IMR-90 (cell line): ENCODE data around the gene GEMIN2. TPM values are rescaled to one million over a fixed set of nuclear protein-coding genes. Genes with fewer than 3 reads are reported as not detected.
"Not testable (repeated sequence)": the region's sequence is repeated elsewhere in the genome, so short reads cannot be mapped to it uniquely, and the experiment has no call there.

Experiments
- ATAC-seq: fragments of 200-7000 bp; cut with Tn5 transposase; 2 replicates; pipeline ENCODE4 v1.9.1; 2020; ENCODE audit warnings: low read depth, mild to moderate bottlenecking, moderate library complexity
- BruUV-seq: library from RNA; stranded (reverse); fragments of 400-500 nt; replicated peaks from 2 replicates; lab custom pipeline; 2021; lab: Mats Ljungman, UMichigan
- CTCF ChIA-PET: fragments of 300-600 bp; formaldehyde crosslinking; extraction: SDS; loops from one replicate; lab custom pipeline; 2021; ENCODE audit warnings: antibody characterized with exemption; lab: Yijun Ruan, JAX
- POLR2A ChIA-PET: fragments of 300-600 bp; sonication (Branson Sonifier 250); formaldehyde crosslinking; loops from one replicate; lab custom pipeline; 2022; ENCODE audit warnings: antibody characterized with exemption; ENCODE audit not compliant: unreplicated experiment; lab: Charles Lee
- DNase-seq: peaks from one replicate; pipeline ENCODE4 v3.0.0; 2013
- H2AFZ ChIP-seq: replicated peaks from 2 replicates; pipeline ENCODE3; 2013; ENCODE audit warnings: low read length, mild to moderate bottlenecking; ENCODE audit not compliant: poor library complexity
- H2AK5ac ChIP-seq: 2 replicates; pipeline ENCODE4 v1.6.1; 2013; ENCODE audit warnings: low read depth, low read length, inconsistent platforms
- H2AK9ac ChIP-seq: replicated peaks from 2 replicates; pipeline ENCODE3; 2013; ENCODE audit warnings: mild to moderate bottlenecking, low read depth, low read length, moderate library complexity; ENCODE audit not compliant: poor library complexity
- H2BK120ac ChIP-seq: 2 replicates; pipeline ENCODE4 v1.6.1; 2013; ENCODE audit warnings: low read depth, low read length, inconsistent platforms
- H2BK15ac ChIP-seq: 3 replicates; pipeline ENCODE4 v1.6.1; 2013; ENCODE audit warnings: low read depth, low read length, inconsistent platforms
- H2BK20ac ChIP-seq: 2 replicates; pipeline ENCODE4 v1.6.1; 2013; ENCODE audit warnings: low read depth, mild to moderate bottlenecking, inconsistent platforms, low read length, moderate library complexity
- H2BK5ac ChIP-seq: 2 replicates; pipeline ENCODE4 v1.6.1; 2013; ENCODE audit warnings: mild to moderate bottlenecking, low read depth, low read length, inconsistent platforms; ENCODE audit not compliant: poor library complexity, severe bottlenecking
- H3K14ac ChIP-seq: replicated peaks from 2 replicates; pipeline ENCODE4 v1.6.1; 2013; ENCODE audit warnings: low read depth, low read length, inconsistent platforms
- H3K18ac ChIP-seq: 2 replicates; pipeline ENCODE4 v1.6.1; 2013; ENCODE audit warnings: low read depth, low read length, control low read depth
- H3K23ac ChIP-seq: 2 replicates; pipeline ENCODE4 v1.6.1; 2013; ENCODE audit warnings: low read depth, low read length, inconsistent platforms
- H3K27ac ChIP-seq: 2 replicates; pipeline ENCODE4 v1.5.1; 2013; ENCODE audit warnings: mild to moderate bottlenecking, control low read depth, low read length; ENCODE audit not compliant: insufficient read depth
- H3K27me3 ChIP-seq: 2 replicates; pipeline ENCODE4 v1.6.1; 2013; ENCODE audit warnings: low read length; ENCODE audit not compliant: control insufficient read depth, insufficient read depth
- H3K36me3 ChIP-seq: 2 replicates; pipeline ENCODE4 v1.6.1; 2013; ENCODE audit warnings: low read length, mixed read lengths; ENCODE audit not compliant: control insufficient read depth, insufficient read depth
- H3K4ac ChIP-seq: 2 replicates; pipeline ENCODE4 v1.6.1; 2013; ENCODE audit warnings: low read depth, low read length, inconsistent platforms
- H3K4me1 ChIP-seq: 2 replicates; pipeline ENCODE4 v1.6.1; 2013; ENCODE audit warnings: low read length, mixed read lengths; ENCODE audit not compliant: control insufficient read depth, insufficient read depth
- H3K4me2 ChIP-seq: 2 replicates; pipeline ENCODE4 v1.6.1; 2013; ENCODE audit warnings: low read depth, mild to moderate bottlenecking, control low read depth, low read length, moderate library complexity
- H3K4me3 ChIP-seq: 2 replicates; pipeline ENCODE4 v1.5.1; 2013; ENCODE audit warnings: low read depth, mild to moderate bottlenecking, control low read depth, low read length, moderate library complexity; ENCODE audit not compliant: insufficient read depth
- H3K56ac ChIP-seq: 2 replicates; pipeline ENCODE4 v1.6.1; 2013; ENCODE audit warnings: low read length, inconsistent platforms; ENCODE audit not compliant: insufficient read depth; ENCODE audit errors: extremely low read depth
- H3K79me1 ChIP-seq, 2 experiments: 2 replicates each; pipeline ENCODE4 v1.6.1; 2013; ENCODE audit warnings: low read length in 2 of 2, inconsistent platforms in 1 of 2, low read depth in 1 of 2
- H3K9ac ChIP-seq: 2 replicates; pipeline ENCODE4 v1.6.1; 2013; ENCODE audit warnings: low read depth, low read length, control low read depth
- H3K9me1 ChIP-seq: 2 replicates; pipeline ENCODE4 v1.6.1; 2013; ENCODE audit warnings: low read length, inconsistent platforms; ENCODE audit not compliant: insufficient read depth
- H3K9me3 ChIP-seq: 2 replicates; pipeline ENCODE4 v1.6.1; 2013; ENCODE audit warnings: low read length; ENCODE audit not compliant: control insufficient read depth, insufficient read depth
- H4K20me1 ChIP-seq: 2 replicates; pipeline ENCODE4 v1.6.1; 2013; ENCODE audit warnings: low read length, inconsistent platforms; ENCODE audit not compliant: insufficient read depth
- H4K5ac ChIP-seq: 2 replicates; pipeline ENCODE4 v1.6.1; 2013; ENCODE audit warnings: mild to moderate bottlenecking, low read depth, low read length, control low read depth
- H4K8ac ChIP-seq, 2 experiments: 2 replicates each; pipeline ENCODE4 v1.6.1; 2013; ENCODE audit warnings: low read depth in 2 of 2, low read length in 2 of 2, control low read depth in 1 of 2, inconsistent platforms in 1 of 2
- H4K91ac ChIP-seq: 2 replicates; pipeline ENCODE4 v1.6.1; 2013; ENCODE audit warnings: low read depth, low read length, inconsistent platforms; ENCODE audit not compliant: insufficient read depth
- WGBS, 2 experiments: methylation state at CpG; one replicate each; pipeline versions ENCODE4 v1.1.5 to v1.1.7; 2013; ENCODE audit warnings: missing lambda C conversion rate in 2 of 2; ENCODE audit not compliant: insufficient read length in 1 of 2; ENCODE audit errors: extremely low coverage in 2 of 2; 5-methylcytosine and 5-hydroxymethylcytosine counted together
- dilution Hi-C: fragments of 300-500 bp; cut with HindIII; formaldehyde crosslinking; loops from one replicate; pipeline ENCODE4 v1.14.3; 2018; ENCODE audit warnings: low sequenced_read_pairs; ENCODE audit not compliant: unreplicated experiment
- in situ Hi-C: fragments of 300-500 bp; cut with MboI; formaldehyde crosslinking; loops from 3 replicates; pipeline ENCODE4 v1.14.3; 2019; ENCODE audit warnings: low sequenced_read_pairs, inconsistent platforms, mixed read lengths
- intact Hi-C: fragments of 100-400 bp; cut with micrococcal nuclease; formaldehyde crosslinking; loops from 2 replicates; pipeline ENCODE4 v1.10.0; 2022
- polyA plus RNA-seq, 3 experiments: library from polyadenylated mRNA; depleted of rRNA; stranded (reverse); fragments of >200 nt; gene quantifications; 2 replicates each; pipeline ENCODE4 v1.2.3, GENCODE V29; 2012; ENCODE audit warnings: low replicate concordance in 1 of 3
- total RNA-seq: library from RNA; depleted of rRNA; stranded (reverse); fragments of >200 nt; gene quantifications from 2 replicates; pipeline ENCODE4 v1.2.3, GENCODE V29; 2012

The GEMIN2 gene
- total and polyA plus RNA-seq, 2 of the 4 experiments (the other 2 are of a cell fraction): 10.6 to 11.2 TPM

DNA sequence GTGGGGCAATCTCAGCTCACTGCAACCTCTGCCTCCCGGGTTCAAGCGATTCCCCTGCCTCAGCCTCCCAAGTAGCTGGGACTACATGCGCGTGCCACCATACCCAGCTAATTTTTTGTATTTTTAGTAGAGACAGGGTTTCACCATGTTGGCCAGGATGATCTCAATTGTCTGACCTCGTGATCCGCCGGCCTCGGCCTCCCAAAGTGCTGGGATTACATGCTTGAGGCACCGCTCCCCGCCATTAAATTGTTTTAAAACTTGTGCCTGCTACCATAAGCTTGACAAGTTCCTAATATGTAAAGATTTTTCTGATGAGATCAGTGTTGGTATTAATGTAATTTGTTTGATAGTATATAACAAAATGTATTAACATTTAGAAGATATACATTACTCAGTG is 14.9 kb upstream of the GEMIN2 start:
- H3K4me3 ChIP-seq, CTCF ChIA-PET, H4K5ac ChIP-seq, ATAC-seq, H3K27me3 ChIP-seq, H2BK20ac ChIP-seq, H3K27ac ChIP-seq, H3K56ac ChIP-seq, H2AFZ ChIP-seq, H3K14ac ChIP-seq, H2BK5ac ChIP-seq, H3K9me3 ChIP-seq, H3K36me3 ChIP-seq, H3K18ac ChIP-seq, intact Hi-C loops, H2BK15ac ChIP-seq, H3K23ac ChIP-seq, dilution Hi-C loops, H3K4me1 ChIP-seq, H3K9me1 ChIP-seq, H4K91ac ChIP-seq, H4K8ac ChIP-seq, in situ Hi-C loops, H2BK120ac ChIP-seq, H3K9ac ChIP-seq, BruUV-seq, H2AK9ac ChIP-seq, H3K4me2 ChIP-seq, H2AK5ac ChIP-seq, DNase-seq, H3K4ac ChIP-seq: not testable (repeated sequence)
- POLR2A ChIA-PET: interaction anchor here (0.6 kb wide), 2 partner anchors 23 to 326 kb away, joined by 6 read pairs; no protein-coding TSS in a partner anchor
- Histone ChIP-seq H3K79me1 (peaks cover 12 to 40% of the 10 kb centered on the region in 2 experiments), H4K20me1 (peaks cover 51% of the 10 kb centered on the region)
- no CpG with 5 or more reads among the region's 10 CpGs for WGBS, 2 experiments
